Measurements from ENCODE around the gene ROR1. TPM values are rescaled to one million over a fixed set of nuclear protein-coding genes. Genes with fewer than 3 reads are reported as not detected.

ROR1 gene
- total RNA-seq, 2 experiments from 2014 or later: 0.10 to 0.14 TPM

- intact Hi-C loops (cut with micrococcal nuclease): no loop called here
- H3K4me3 Mint-ChIP-seq: no peak overlapping the region
- CTCF ChIA-PET: interaction anchor here (1.0 kb wide), 1 partner anchor 207 kb away, joined by 3 read pairs; no protein-coding TSS in a partner anchor
Observed at GRCh38 chr1:63904826-63905225, 131.0 kb downstream of the ROR1 start.

GRCh38 chr1:63906047-63906704 lies 132.4 kb downstream of the ROR1 start:
- H3K4me3 Mint-ChIP-seq: no peak overlapping the region
- no peaks in the 10 kb centered on the region for H3K9me3 Mint-ChIP-seq
- H3K27me3 Mint-ChIP-seq (ENCODE audit: low read depth): no peaks in the 10 kb centered on the region
- H3K36me3 Mint-ChIP-seq (ENCODE audit: low read depth): no peaks in the 10 kb centered on the region
- intact Hi-C loops (cut with micrococcal nuclease): no loop called here
- DNase-seq: no peak
- CTCF ChIA-PET: interaction anchor here (1.0 kb wide), 1 partner anchor 208 kb away, joined by 3 read pairs; no protein-coding TSS in a partner anchor
- no peaks in the 10 kb centered on the region for H3K4me1 Mint-ChIP-seq (ENCODE audit: low read depth)
- H3K27ac Mint-ChIP-seq: no peak overlapping the region

More at GRCh38 chr1:63904826-63905225, 131.0 kb downstream of the ROR1 start:
- Mint-ChIP-seq H3K4me1 (ENCODE audit: low read depth) (no peaks in the 10 kb centered on the region), H3K36me3 (ENCODE audit: low read depth) (no peaks in the 10 kb centered on the region), H3K27me3 (ENCODE audit: low read depth) (no peaks in the 10 kb centered on the region), H3K9me3 (no peaks in the 10 kb centered on the region), H3K27ac (no peak overlapping the region)
- no peak for DNase-seq

GRCh38 chr1:63907051-63907450 lies 133.2 kb downstream of the ROR1 start:
- H3K4me3 Mint-ChIP-seq: no peak overlapping the region
- H3K4me1 Mint-ChIP-seq (ENCODE audit: low read depth): no peaks in the 10 kb centered on the region
- H3K27ac Mint-ChIP-seq: no peak overlapping the region
- no peaks in the 10 kb centered on the region for H3K36me3 Mint-ChIP-seq (ENCODE audit: low read depth)
- intact Hi-C loops (cut with micrococcal nuclease): no loop called here
- CTCF ChIA-PET: interaction anchor here (1.0 to 1.3 kb wide), 2 partner anchors 10 to 278 kb away, joined by 3 to 4 read pairs; no protein-coding TSS in a partner anchor
- no peaks in the 10 kb centered on the region for H3K27me3 Mint-ChIP-seq (ENCODE audit: low read depth)
- DNase-seq: no peak
- H3K9me3 Mint-ChIP-seq: no peaks in the 10 kb centered on the region

- Mint-ChIP-seq H3K9me3 (no peaks in the 10 kb centered on the region), H3K27ac (no peak overlapping the region), H3K4me3 (no peak overlapping the region), H3K36me3 (ENCODE audit: low read depth) (no peaks in the 10 kb centered on the region), H3K4me1 (ENCODE audit: low read depth) (no peaks in the 10 kb centered on the region), H3K27me3 (ENCODE audit: low read depth) (peaks cover 2% of the 10 kb centered on the region)
- intact Hi-C loops (cut with micrococcal nuclease): no loop called here
- DNase-seq: no peak
- CTCF ChIA-PET: interaction anchor here (1.3 kb wide), 1 partner anchor 11 kb away, joined by 4 read pairs; no protein-coding TSS in a partner anchor
Observed at GRCh38 chr1:63908016-63908415, 134.2 kb downstream of the ROR1 start.

GRCh38 chr1:63909526-63909925 lies 135.7 kb downstream of the ROR1 start:
- H3K27ac Mint-ChIP-seq: no peak overlapping the region
- DNase-seq: no peak
- no peaks in the 10 kb centered on the region for H3K4me1 Mint-ChIP-seq (ENCODE audit: low read depth)
- H3K27me3 Mint-ChIP-seq (ENCODE audit: low read depth): peaks cover 2% of the 10 kb centered on the region
- H3K36me3 Mint-ChIP-seq (ENCODE audit: low read depth): no peaks in the 10 kb centered on the region
- no peaks in the 10 kb centered on the region for H3K9me3 Mint-ChIP-seq
- H3K4me3 Mint-ChIP-seq: no peak overlapping the region
- intact Hi-C loops (cut with micrococcal nuclease): no loop called here
- CTCF ChIA-PET: interaction anchor here (0.6 kb wide), 1 partner anchor 51 kb away, joined by 3 read pairs; no protein-coding TSS in a partner anchor

- intact Hi-C loops (cut with micrococcal nuclease): no loop called here
- Mint-ChIP-seq H3K36me3 (ENCODE audit: low read depth) (no peaks in the 10 kb centered on the region), H3K9me3 (no peaks in the 10 kb centered on the region), H3K4me1 (ENCODE audit: low read depth) (no peaks in the 10 kb centered on the region), H3K4me3 (no peak overlapping the region), H3K27me3 (ENCODE audit: low read depth) (peaks cover 2% of the 10 kb centered on the region), H3K27ac (no peak overlapping the region)
- no peak for DNase-seq
- CTCF ChIA-PET: no interaction called here
Observed at GRCh38 chr1:63911049-63911448, 137.2 kb downstream of the ROR1 start.

GRCh38 chr1:63912643-63913042 lies 138.8 kb downstream of the ROR1 start:
- CTCF ChIA-PET: no interaction called here
- Mint-ChIP-seq H3K27me3 (ENCODE audit: low read depth) (peaks cover 2% of the 10 kb centered on the region), H3K4me3 (no peak overlapping the region), H3K4me1 (ENCODE audit: low read depth) (no peaks in the 10 kb centered on the region), H3K9me3 (no peaks in the 10 kb centered on the region), H3K27ac (no peak overlapping the region), H3K36me3 (ENCODE audit: low read depth) (no peaks in the 10 kb centered on the region)
- intact Hi-C loops (cut with micrococcal nuclease): no loop called here
- DNase-seq: no peak

- intact Hi-C loops (cut with micrococcal nuclease): no loop called here
- H3K4me1 Mint-ChIP-seq (ENCODE audit: low read depth): no peaks in the 10 kb centered on the region
- no peak for DNase-seq
- H3K9me3 Mint-ChIP-seq: no peaks in the 10 kb centered on the region
- no peaks in the 10 kb centered on the region for H3K36me3 Mint-ChIP-seq (ENCODE audit: low read depth)
- peaks cover 2% of the 10 kb centered on the region for H3K27me3 Mint-ChIP-seq (ENCODE audit: low read depth)
- H3K4me3 Mint-ChIP-seq: no peak overlapping the region
- H3K27ac Mint-ChIP-seq: no peak overlapping the region
- CTCF ChIA-PET: no interaction called here
Observed at GRCh38 chr1:63913533-63913932, 139.7 kb downstream of the ROR1 start.

GRCh38 chr1:63914241-63914640 lies 140.4 kb downstream of the ROR1 start:
- DNase-seq: no peak
- Mint-ChIP-seq H3K4me3 (no peak overlapping the region), H3K9me3 (no peaks in the 10 kb centered on the region), H3K27ac (no peak overlapping the region), H3K27me3 (ENCODE audit: low read depth) (peaks cover 2% of the 10 kb centered on the region), H3K4me1 (ENCODE audit: low read depth) (no peaks in the 10 kb centered on the region), H3K36me3 (ENCODE audit: low read depth) (no peaks in the 10 kb centered on the region)
- CTCF ChIA-PET: no interaction called here
- intact Hi-C loops (cut with micrococcal nuclease): no loop called here

GRCh38 chr1:63914706-63915105 lies 140.9 kb downstream of the ROR1 start:
- CTCF ChIA-PET: interaction anchor here (0.6 kb wide), 1 partner anchor 248 kb away, joined by 3 read pairs; no protein-coding TSS in a partner anchor
- intact Hi-C loops (cut with micrococcal nuclease): loop anchor here (1.0 to 5.0 kb wide), 4 partner anchors 142 to 328 kb away; partner anchors contain the start of gene ROR1

GRCh38 chr1:63915121-63915520 lies 141.3 kb downstream of the ROR1 start:
- H3K27ac Mint-ChIP-seq: no peak overlapping the region
- H3K9me3 Mint-ChIP-seq: no peaks in the 10 kb centered on the region
- CTCF ChIA-PET: interaction anchor here (0.6 kb wide), 1 partner anchor 248 kb away, joined by 3 read pairs; no protein-coding TSS in a partner anchor
- no peaks in the 10 kb centered on the region for H3K36me3 Mint-ChIP-seq (ENCODE audit: low read depth)
- H3K4me3 Mint-ChIP-seq: no peak overlapping the region
- no peak for DNase-seq
- no peaks in the 10 kb centered on the region for H3K4me1 Mint-ChIP-seq (ENCODE audit: low read depth)
- peaks cover 2% of the 10 kb centered on the region for H3K27me3 Mint-ChIP-seq (ENCODE audit: low read depth)
- intact Hi-C loops (cut with micrococcal nuclease): loop anchor here (1.0 to 5.0 kb wide), 4 partner anchors 143 to 327 kb away; partner anchors contain the start of gene ROR1

More at GRCh38 chr1:63914706-63915105, 140.9 kb downstream of the ROR1 start:
- Mint-ChIP-seq H3K27me3 (ENCODE audit: low read depth) (peaks cover 2% of the 10 kb centered on the region), H3K36me3 (ENCODE audit: low read depth) (no peaks in the 10 kb centered on the region), H3K27ac (no peak overlapping the region), H3K4me3 (no peak overlapping the region), H3K4me1 (ENCODE audit: low read depth) (no peaks in the 10 kb centered on the region), H3K9me3 (no peaks in the 10 kb centered on the region)
- no peak for DNase-seq

- Mint-ChIP-seq H3K4me3 (no peak overlapping the region), H3K9me3 (no peaks in the 10 kb centered on the region), H3K4me1 (ENCODE audit: low read depth) (no peaks in the 10 kb centered on the region), H3K27ac (no peak overlapping the region), H3K36me3 (ENCODE audit: low read depth) (no peaks in the 10 kb centered on the region), H3K27me3 (ENCODE audit: low read depth) (peaks cover 2% of the 10 kb centered on the region)
- CTCF ChIA-PET: interaction anchor here (1.0 kb wide), 1 partner anchor 225 kb away, joined by 3 read pairs; no protein-coding TSS in a partner anchor
- DNase-seq: no peak
- intact Hi-C loops (cut with micrococcal nuclease): loop anchor here (5.0 kb wide), 2 partner anchors 144 to 326 kb away; partner anchors contain the start of gene ROR1
Observed at GRCh38 chr1:63916485-63917360, 142.9 kb downstream of the ROR1 start.

All from activated naive CD4-positive, alpha-beta T cell treated with anti-CD3 and anti-CD28 coated beads for 36 hours (primary cell).